HG02610 (cell line): ENCODE results near the gene OSBPL10.
"Not testable (repeated sequence)": the region's sequence is repeated elsewhere in the genome, so short reads cannot be mapped to it uniquely, and the experiment has no call there.

Experiments
- ATAC-seq: cut with Tn5 transposase; IDR thresholded peaks from one replicate; pipeline ENCODE4 v1.9.1; 2021; ENCODE audit warnings: mild to moderate bottlenecking, moderate library complexity; ENCODE audit not compliant: unreplicated experiment

The OSBPL10 gene

GRCh38 chr3:31723701-31724100 is 257.4 kb downstream of the OSBPL10 start:
- ATAC-seq: no peak

GRCh38 chr3:31721676-31722075 is 259.4 kb downstream of the OSBPL10 start:
- ATAC-seq: no peak

GRCh38 chr3:31714495-31715280 is 266.4 kb downstream of the OSBPL10 start:
- ATAC-seq: no peak

- ATAC-seq: no peak
These were observed 267.2 kb downstream of the OSBPL10 start for GRCh38 chr3:31713816-31714215.

- peak; percentile 53 for ATAC-seq
These were observed 270.8 kb downstream of the OSBPL10 start for GRCh38 chr3:31710123-31710803.

GRCh38 chr3:31709526-31709925 is 271.5 kb downstream of the OSBPL10 start:
- ATAC-seq: no peak

GRCh38 chr3:31709005-31709404 is 272.1 kb downstream of the OSBPL10 start:
- ATAC-seq: no peak

GRCh38 chr3:31707286-31707685 is 273.8 kb downstream of the OSBPL10 start:
- ATAC-seq: no peak

- ATAC-seq: no peak
These were observed 275.3 kb downstream of the OSBPL10 start for GRCh38 chr3:31705736-31706135.

GRCh38 chr3:31704591-31705179 is 276.4 kb downstream of the OSBPL10 start:
- no peak for ATAC-seq

GRCh38 chr3:31704156-31704555 is 276.9 kb downstream of the OSBPL10 start:
- no peak for ATAC-seq

GRCh38 chr3:31701286-31701685 is 279.8 kb downstream of the OSBPL10 start:
- no peak for ATAC-seq

- ATAC-seq: no peak
These were observed 281.6 kb downstream of the OSBPL10 start for GRCh38 chr3:31699309-31699953.

GRCh38 chr3:31696815-31697548 is 284.1 kb downstream of the OSBPL10 start:
- no peak for ATAC-seq

- ATAC-seq: no peak
These were observed 285.1 kb downstream of the OSBPL10 start for GRCh38 chr3:31696009-31696297.

- no peak for ATAC-seq
These were observed 285.6 kb downstream of the OSBPL10 start for GRCh38 chr3:31695280-31696008.

GRCh38 chr3:31693346-31693745 is 287.7 kb downstream of the OSBPL10 start:
- no peak for ATAC-seq

- ATAC-seq: no peak
These were observed 288.3 kb downstream of the OSBPL10 start for GRCh38 chr3:31692751-31693150.

GRCh38 chr3:31690771-31691170 is 290.3 kb downstream of the OSBPL10 start:
- ATAC-seq: no peak

GRCh38 chr3:31689523-31689922 is 291.5 kb downstream of the OSBPL10 start:
- ATAC-seq: not testable (repeated sequence)
